NCI-H2171 (cell line): ENCODE measurements around the gene COX8A.
"Not testable (repeated sequence)": the region's sequence is repeated elsewhere in the genome, so short reads cannot be mapped to it uniquely, and the experiment has no call there.

Experiments
- DNase-seq: peaks from one replicate; lab custom pipeline; 2025; lab: John Stamatoyannopoulos, UW

The COX8A gene

DNA sequence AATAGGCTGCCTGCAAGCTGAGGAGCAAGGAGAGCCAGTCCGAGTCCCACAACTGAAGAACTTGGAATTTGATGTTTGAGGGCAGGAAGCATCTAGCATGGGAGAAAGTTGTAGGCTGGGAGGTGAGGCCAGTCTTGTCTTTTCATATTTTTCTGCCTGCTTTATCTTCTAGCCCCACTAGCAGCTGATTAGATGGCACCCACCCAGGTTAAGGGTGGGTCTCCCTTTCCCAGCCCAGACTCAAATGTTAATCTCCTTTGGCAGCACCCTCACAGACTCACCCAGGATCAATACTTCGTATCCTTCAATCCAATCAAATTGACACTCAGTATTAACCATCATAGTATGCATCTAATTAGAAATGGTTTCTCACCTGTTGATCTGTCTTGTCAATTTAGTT, 5.0 kb upstream of the COX8A start:
- no peak for DNase-seq

GRCh38 chr11:63970902-63971301, 3.5 kb upstream of the COX8A start:
- no peak for DNase-seq

- DNase-seq = not testable (repeated sequence)
These were observed 535 bp upstream of the COX8A start for GRCh38 chr11:63973912-63974258.

DNA sequence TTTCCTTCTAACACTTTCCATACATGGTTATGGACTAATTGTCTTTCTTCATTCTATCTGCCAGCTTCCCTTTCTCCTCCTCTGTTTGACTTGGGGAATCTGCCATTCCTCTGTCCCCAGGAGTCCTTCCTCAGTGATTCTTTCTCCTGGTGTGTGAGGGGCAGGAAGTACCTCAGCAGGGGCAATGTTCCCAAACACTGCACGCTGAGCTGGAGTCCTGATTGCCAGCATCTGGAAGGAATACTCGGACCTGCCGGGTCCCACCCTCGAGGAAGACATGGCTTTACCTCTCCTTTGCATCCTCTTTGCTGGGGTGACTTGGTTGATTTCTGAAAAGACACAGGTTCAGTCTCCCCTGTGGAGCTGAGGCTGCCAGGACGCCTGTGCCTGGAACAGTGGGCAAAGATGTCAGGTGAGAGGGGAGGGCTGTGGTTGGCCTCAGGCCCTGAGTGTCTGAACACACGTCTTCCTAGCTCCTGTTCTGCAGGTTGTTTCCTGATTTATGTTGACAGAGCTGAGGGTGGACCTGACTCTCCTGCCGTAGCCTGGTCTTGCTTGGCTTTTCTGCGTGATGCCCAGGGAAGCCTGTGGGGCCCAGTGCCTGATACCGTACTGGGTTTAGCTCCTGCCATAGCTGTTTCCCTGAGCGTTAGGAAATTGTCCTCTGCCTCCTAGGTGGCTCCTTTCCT, 4.3 kb downstream of the COX8A start:
- DNase-seq = no peak

GRCh38 chr11:63979426-63979825, 5.0 kb downstream of the COX8A start:
- no peak for DNase-seq

- no peak for DNase-seq
These were observed 11.4 kb downstream of the COX8A start for GRCh38 chr11:63985812-63986155.

- DNase-seq = peak; percentile 84
These were observed 11.9 kb downstream of the COX8A start, which contains the start of gene OTUB1 for GRCh38 chr11:63986156-63986931. Gene OTUB1, plus strand, starts transcription at chr11:63986438. Its CDS starts 19 bp downstream, at chr11:63986457.

DNA sequence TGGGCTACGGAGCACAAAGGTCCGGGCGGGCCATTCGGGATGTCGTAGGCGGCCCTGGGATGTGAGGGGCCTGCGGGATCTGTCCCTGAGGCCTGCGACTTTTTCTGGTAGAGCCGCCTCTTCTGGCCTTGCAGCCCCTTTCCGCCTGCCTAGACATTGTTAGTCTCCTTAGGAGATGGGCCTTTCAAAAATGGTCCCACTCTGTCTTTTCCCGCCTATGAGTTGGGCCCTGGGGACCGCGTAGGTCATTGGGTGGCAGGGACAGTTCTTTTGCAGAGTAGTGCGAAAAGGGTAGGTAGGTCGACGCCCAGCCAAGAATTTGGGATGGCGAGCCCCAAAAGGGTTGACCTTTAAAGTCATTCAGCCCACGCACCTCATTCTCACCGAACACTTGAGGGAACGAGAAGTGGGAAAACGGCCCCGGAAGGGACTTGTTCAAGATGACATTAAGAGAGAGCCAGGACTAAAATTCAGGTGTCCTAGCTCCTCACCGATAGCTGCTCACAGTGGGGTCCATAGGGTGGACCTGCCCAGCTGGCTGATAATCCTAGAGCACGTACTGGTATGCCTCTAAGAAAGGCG, 12.6 kb downstream of the COX8A start:
- no peak for DNase-seq

DNA sequence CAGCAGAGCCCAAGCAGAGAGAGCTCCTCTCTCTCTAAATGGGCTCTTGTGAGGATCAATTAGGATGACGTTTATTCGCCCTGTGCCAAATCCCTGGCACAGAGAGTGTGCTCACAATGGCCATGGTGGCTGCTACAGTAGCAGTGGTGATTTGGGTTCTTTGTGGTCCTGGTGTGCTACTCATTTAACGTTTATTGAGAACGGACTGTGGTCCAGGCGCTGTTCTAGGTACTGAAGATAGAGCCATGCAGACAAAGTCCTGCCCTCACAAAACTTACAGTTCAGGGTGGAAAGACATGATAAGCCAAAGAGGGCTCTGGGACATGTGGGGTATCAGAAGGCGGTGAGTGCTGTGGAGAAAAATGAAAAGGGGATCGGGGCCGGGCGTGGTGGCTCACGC, 17.1 kb downstream of the COX8A start:
- no peak for DNase-seq

- DNase-seq = no peak
These were observed 18.7 kb downstream of the COX8A start for GRCh38 chr11:63993100-63993499.

DNA sequence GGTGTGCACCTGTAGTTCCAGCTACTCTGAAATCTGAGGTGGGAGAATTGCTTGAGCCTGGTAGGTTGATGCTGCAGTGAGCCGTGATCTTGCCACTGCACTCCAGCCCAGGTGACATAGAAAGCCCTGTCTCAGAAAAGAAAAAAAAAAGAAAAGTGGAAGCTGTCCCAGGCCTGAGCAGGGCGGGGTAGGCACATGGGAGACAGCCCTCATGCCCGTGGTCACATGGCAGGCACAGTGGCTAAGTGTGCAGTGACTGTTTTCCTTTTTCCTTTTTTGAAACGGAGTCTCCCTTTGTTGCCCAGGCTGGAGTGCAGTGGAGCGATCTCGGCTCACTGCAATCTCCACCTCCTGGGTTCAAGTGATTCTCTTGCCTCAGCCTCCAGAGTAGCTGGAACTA, 19.6 kb downstream of the COX8A start:
- DNase-seq = no peak

- DNase-seq = no peak
These were observed 22.1 kb downstream of the COX8A start for GRCh38 chr11:63996512-63996911.

DNA sequence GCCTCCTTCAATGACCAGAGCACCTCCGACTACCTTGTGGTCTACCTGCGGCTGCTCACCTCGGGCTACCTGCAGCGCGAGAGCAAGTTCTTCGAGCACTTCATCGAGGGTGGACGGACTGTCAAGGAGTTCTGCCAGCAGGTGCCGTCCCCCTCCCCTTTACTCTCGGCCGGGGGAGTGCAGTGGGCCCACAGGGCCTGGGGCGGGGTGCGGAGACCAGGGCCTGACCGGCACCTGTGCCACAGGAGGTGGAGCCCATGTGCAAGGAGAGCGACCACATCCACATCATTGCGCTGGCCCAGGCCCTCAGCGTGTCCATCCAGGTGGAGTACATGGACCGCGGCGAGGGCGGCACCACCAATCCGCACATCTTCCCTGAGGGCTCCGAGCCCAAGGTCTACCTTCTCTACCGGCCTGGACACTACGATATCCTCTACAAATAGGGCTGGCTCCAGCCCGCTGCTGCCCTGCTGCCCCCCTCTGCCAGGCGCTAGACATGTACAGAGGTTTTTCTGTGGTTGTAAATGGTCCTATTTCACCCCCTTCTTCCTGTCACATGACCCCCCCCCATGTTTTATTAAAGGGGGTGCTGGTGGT, 22.8 kb downstream of the COX8A start:
- DNase-seq = no peak

- DNase-seq = no peak
These were observed 23.4 kb downstream of the COX8A start for GRCh38 chr11:63997801-63998337.

DNA sequence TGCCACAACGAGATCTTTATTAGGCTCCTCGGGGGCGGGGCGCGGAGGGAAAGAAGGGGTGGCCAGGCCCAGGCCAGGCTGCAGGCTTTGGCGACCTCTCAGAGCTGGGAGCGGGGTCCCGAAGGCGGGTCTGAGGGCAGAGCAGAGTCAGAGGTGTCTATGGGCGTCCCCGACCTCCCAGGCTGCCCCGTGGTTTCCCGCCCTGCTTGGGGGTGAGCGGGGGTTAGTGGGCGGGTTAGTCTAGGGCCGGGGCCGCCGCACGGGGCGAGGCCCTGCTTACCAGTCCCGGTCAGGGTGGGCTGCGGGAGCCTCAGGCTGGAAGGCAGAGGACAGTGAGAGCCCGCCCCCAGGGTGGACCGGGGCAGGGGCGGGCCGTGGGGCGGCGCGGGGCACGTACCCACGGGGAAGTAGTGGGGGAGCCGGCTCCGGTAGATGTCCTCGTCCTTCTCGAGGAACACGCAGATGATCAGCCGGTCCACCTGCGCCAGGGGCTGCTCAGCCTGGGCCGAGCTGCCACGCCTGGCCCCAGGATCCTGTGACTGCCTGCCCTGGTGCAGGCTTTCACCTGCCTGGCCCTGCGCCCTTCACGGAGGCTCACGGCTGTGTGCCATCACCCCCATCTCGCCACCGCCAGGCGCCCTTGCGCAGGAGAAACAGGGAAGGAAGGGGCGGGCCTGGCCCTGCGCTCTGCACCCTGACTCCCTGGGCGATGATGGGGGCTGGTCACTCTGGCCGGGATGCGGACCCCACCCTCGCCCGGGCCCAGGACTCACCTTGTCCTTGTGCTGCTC, 24.3 kb downstream of the COX8A start:
- no peak for DNase-seq

DNA sequence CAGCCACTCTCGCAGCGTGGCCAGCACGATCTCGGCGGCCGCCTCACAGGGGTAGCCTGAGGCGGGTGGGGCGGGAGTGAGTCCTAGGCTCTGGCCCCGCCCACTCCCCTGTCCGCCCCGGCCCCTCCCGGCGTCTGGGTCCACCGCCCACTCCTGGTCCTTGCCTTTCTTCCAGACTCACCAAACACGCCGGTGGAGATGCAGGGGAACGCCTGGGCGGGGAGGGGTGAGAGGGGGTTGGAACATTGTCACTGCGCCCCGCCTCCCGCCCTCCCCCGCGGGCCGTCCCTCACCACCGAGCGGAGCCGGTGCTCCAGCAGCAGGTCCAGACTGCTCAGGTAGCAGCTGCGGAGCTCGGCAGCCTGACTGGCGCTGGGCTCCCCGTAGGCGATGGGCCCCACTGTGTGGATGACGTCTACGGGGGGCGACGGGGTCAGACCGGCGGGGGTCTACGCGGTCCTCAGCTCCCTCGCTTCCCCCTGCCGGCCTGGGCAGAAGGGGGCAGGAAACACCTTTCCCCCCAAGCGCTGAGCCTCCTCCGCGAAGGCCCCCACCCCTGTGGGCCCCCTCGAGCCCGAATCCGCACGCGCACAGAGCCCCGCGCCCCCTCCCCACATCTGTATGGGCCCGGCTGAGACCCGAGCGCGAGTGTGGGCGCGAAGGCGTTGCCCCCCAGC, 25.1 kb downstream of the COX8A start:
- no peak for DNase-seq

DNA sequence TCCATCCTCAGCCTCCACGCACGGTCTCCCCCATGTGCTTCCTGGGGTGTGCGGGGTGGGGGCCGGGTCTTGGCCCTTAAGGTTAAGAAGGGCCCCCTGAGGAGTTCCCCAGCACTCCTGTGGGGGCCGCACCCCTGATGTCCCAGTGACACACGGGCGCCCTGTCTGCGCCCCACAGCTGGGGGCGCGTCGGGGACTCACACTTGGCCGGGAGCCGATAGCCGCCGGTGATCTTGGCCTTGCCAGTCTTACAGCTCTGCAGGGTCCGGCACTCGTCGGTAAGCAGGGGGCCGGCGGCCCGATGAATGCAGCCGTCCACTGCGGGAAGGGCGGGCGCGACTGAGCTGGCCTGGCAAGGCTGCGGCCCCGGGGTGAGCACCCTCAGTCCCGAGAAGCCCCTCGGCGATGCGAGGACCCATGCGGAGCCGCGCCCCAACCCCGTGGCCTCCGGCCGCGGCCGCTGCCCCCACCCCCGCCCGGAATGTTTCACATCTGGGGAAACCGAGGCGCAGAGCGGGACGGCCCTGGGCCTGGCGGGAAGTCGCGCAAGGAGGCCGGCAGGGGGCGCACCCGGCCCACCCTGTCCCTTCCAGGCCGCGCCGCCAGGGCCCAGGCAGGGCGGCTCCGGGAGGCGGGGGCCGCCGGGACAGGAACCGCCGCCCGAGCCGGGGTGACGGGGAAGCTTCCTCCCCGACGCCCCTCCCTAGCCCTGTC, 25.8 kb downstream of the COX8A start:
- DNase-seq = no peak

GRCh38 chr11:64000740-64001483, 26.5 kb downstream of the COX8A start:
- DNase-seq = no peak

DNA sequence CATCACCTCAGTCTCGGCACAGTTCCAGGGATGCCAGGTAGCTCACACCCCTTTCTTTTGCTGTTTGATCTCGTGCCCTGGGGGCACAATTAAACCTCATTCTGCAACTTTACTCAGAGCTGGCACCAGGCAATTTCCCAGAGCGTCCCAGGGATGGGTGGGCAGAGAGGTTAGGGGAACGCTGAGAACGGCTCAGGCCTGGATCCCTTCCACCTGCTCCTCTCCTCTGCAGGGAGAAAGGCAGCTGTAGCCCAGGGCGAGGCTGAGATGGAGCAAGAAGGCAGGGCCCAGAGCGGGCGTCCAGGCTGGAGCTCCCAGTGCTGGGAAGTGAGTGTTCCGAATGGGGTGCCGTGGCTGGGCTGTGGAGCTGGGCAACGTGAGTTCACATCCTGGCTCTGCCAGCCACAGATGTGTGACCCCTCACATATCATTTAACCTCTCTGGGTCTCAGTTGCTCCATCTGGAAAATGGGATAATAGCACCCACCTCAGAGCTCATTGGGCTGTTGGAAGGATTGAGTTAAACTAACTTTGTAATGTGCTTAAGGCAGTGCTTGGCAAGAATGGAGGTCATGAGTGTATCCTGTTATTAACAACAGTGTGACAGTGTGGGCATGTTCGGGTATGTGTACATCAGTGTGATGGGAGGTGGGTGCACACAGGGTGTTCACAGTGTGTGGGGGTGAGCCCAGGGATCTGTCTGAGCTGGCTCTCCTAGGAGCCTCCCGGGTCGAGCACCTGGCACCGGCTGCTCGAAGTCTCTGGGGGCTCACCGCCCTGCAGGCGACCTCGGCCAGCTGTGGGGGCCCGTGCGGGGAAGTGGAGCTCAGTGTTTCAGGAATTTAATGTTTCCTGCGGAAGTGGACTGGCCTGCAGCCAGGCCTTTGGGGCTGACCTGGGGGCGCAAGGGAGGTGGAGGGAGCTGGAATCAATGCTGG, 27.3 kb downstream of the COX8A start:
- peak; percentile 35 for DNase-seq
